SK-N-SH (cell line): ENCODE data around the gene EZH1. TPM values are rescaled to one million over a fixed set of nuclear protein-coding genes. Genes with fewer than 3 reads are reported as not detected.

ENCODE experiments used
- CTCF ChIA-PET: fragments of 300-600, 350-600 bp; formaldehyde crosslinking; extraction: SDS; loops from one replicate; lab custom pipeline; 2021; lab: Yijun Ruan, JAX
- POLR2A ChIA-PET: fragments of 350-600 bp; sonication (Branson Sonifier 250); formaldehyde crosslinking; extraction: SDS; loops from one replicate; lab custom pipeline; 2020; ENCODE audit warnings: antibody characterized with exemption, inconsistent platforms; lab: Yijun Ruan, JAX
- DNase-seq: peaks from one replicate; pipeline ENCODE4 v3.0.0; 2012
- H2AFZ ChIP-seq: fragments of 200-600 bp; sonication (generic); 2 replicates; pipeline ENCODE4 v1.8.1; 2016; ENCODE audit warnings: antibody characterized with exemption, mild to moderate bottlenecking, low read depth
- H3F3A ChIP-seq: fragments of 200-600 bp; sonication (generic); replicated peaks from 2 replicates; pipeline ENCODE3; 2016; ENCODE audit warnings: antibody characterized with exemption, mild to moderate bottlenecking; ENCODE audit not compliant: insufficient read depth
- H3K27ac ChIP-seq, 2 experiments: fragments of 200-500 bp in 1 of 2; fragments of 200-600 bp in 1 of 2; sonication (Bioruptor generic) in 1 of 2; sonication (generic), shearing (Covaris generic) in 1 of 2; 2 replicates each; pipeline versions ENCODE4 v1.5.1 to v1.6.1; 2014 to 2016; ENCODE audit warnings: low read depth in 2 of 2, inconsistent platforms in 1 of 2, low read length in 1 of 2, mild to moderate bottlenecking in 1 of 2, mixed read lengths in 1 of 2
- H3K27me3 ChIP-seq: fragments of 200-600 bp; sonication (generic), shearing (Covaris generic); 2 replicates; pipeline ENCODE4 v1.6.1; 2016; ENCODE audit warnings: mixed run types; ENCODE audit not compliant: insufficient read depth
- H3K36me3 ChIP-seq, 2 experiments: fragments of 200-500 bp in 1 of 2; fragments of 200-600 bp in 1 of 2; sonication (Bioruptor generic) in 1 of 2; sonication (generic) in 1 of 2; replicated peaks in 1 of 2; 2 replicates each; pipeline versions ENCODE3 to v1.5.1; 2014 to 2016; ENCODE audit warnings: low read length in 1 of 2, mild to moderate bottlenecking in 1 of 2; ENCODE audit not compliant: insufficient read depth in 2 of 2, control insufficient read depth in 1 of 2
- H3K4me1 ChIP-seq, 2 experiments: fragments of 200-500 bp in 1 of 2; fragments of 200-600 bp in 1 of 2; sonication (Bioruptor generic) in 1 of 2; sonication (generic), shearing (Covaris generic) in 1 of 2; 2 replicates each; pipeline versions ENCODE4 v1.5.1 to v1.6.1; 2014 to 2016; ENCODE audit warnings: low read depth in 1 of 2, low read length in 1 of 2, mixed run types in 1 of 2; ENCODE audit not compliant: insufficient read depth in 2 of 2, control insufficient read depth in 1 of 2
- H3K4me2 ChIP-seq: fragments of 200-600 bp; sonication (generic), shearing (Covaris generic); 2 replicates; pipeline ENCODE4 v1.6.1; 2017; ENCODE audit warnings: mixed run types
- H3K4me3 ChIP-seq, 2 experiments: fragments of 200-500 bp in 1 of 2; fragments of 200-600 bp in 1 of 2; sonication (Bioruptor generic) in 1 of 2; sonication (generic), shearing (Covaris generic) in 1 of 2; 2 replicates each; pipeline versions ENCODE4 v1.5.1 to v1.8.1; 2014 to 2016; ENCODE audit warnings: low read depth in 2 of 2, inconsistent platforms in 1 of 2, low read length in 1 of 2, mild to moderate bottlenecking in 1 of 2, mixed read lengths in 1 of 2, moderate library complexity in 1 of 2
- H3K79me2 ChIP-seq: fragments of 200-600 bp; sonication (generic); 2 replicates; pipeline ENCODE4 v1.8.1; 2017; ENCODE audit warnings: mild to moderate bottlenecking; ENCODE audit not compliant: insufficient read depth
- H3K9ac ChIP-seq: fragments of 200-600 bp; sonication (generic); 2 replicates; pipeline ENCODE4 v1.6.1; 2017; ENCODE audit warnings: mixed run types
- H3K9me2 ChIP-seq: fragments of 200-600 bp; sonication (generic); 2 replicates; pipeline ENCODE4 v1.6.1; 2017; ENCODE audit warnings: mixed run types
- H3K9me3 ChIP-seq: fragments of 200-600 bp; sonication (generic); 2 replicates; pipeline ENCODE4 v1.6.1; 2017; ENCODE audit warnings: mixed run types, mild to moderate bottlenecking, moderate library complexity
- H4K20me1 ChIP-seq: fragments of 200-600 bp; sonication (generic); 2 replicates; pipeline ENCODE4 v1.6.1; 2017; ENCODE audit warnings: mild to moderate bottlenecking, mixed run types; ENCODE audit not compliant: insufficient read depth
- CTCF ChIP-seq: fragments of 200-600 bp; sonication (generic); IDR thresholded peaks from 2 replicates; pipeline ENCODE4 v1.6.1; 2017; ENCODE audit warnings: antibody characterized with exemption, mild to moderate bottlenecking, moderate library complexity
- FOSL2 ChIP-seq: IDR thresholded peaks from 2 replicates; pipeline ENCODE4 v1.4.0; 2012; ENCODE audit warnings: low read depth, mild to moderate bottlenecking, moderate library complexity, borderline replicate concordance
- FOXM1 ChIP-seq: IDR thresholded peaks from 2 replicates; pipeline ENCODE4 v1.4.0; 2012; ENCODE audit warnings: low read depth, mild to moderate bottlenecking
- GABPA ChIP-seq: IDR thresholded peaks from 2 replicates; pipeline ENCODE4 v1.4.0; 2012; ENCODE audit warnings: low read depth, mild to moderate bottlenecking
- JUND ChIP-seq: IDR thresholded peaks from 2 replicates; pipeline ENCODE4 v1.4.0; 2012
- MEF2A ChIP-seq: IDR thresholded peaks from 2 replicates; pipeline ENCODE4 v1.4.0; 2012; ENCODE audit warnings: low read depth, borderline replicate concordance
- MXI1 ChIP-seq: IDR thresholded peaks from 2 replicates; pipeline ENCODE4 v1.6.1; 2012; ENCODE audit warnings: mild to moderate bottlenecking, low read depth, low read length, improper control_type of control experiment
- NFIC ChIP-seq: IDR thresholded peaks from 2 replicates; pipeline ENCODE4 v1.4.0; 2012; ENCODE audit warnings: borderline replicate concordance
- NRF1 ChIP-seq: IDR thresholded peaks from 2 replicates; pipeline ENCODE4 v1.6.1; 2012; ENCODE audit warnings: low read depth, mild to moderate bottlenecking, low read length
- POLR2AphosphoS5 ChIP-seq: IDR thresholded peaks from 2 replicates; pipeline ENCODE4 v1.6.1; 2012; ENCODE audit warnings: low read depth, low read length
- RAD21 ChIP-seq: IDR thresholded peaks from 2 replicates; pipeline ENCODE4 v1.6.1; 2012; ENCODE audit warnings: mild to moderate bottlenecking, low read length
- RCOR1 ChIP-seq: fragments of 150-350 bp; IDR thresholded peaks from 2 replicates; pipeline ENCODE4 v1.6.1; 2017; ENCODE audit warnings: antibody characterized with exemption, low read length
- REST ChIP-seq: IDR thresholded peaks from 2 replicates; pipeline ENCODE4 v1.6.1; 2012; ENCODE audit warnings: mild to moderate bottlenecking, low read depth, low read length, moderate library complexity
- RXRA ChIP-seq: IDR thresholded peaks from 2 replicates; pipeline ENCODE4 v1.4.0; 2012; ENCODE audit warnings: low read depth, mild to moderate bottlenecking, borderline replicate concordance
- SMC3 ChIP-seq: IDR thresholded peaks from 2 replicates; pipeline ENCODE4 v1.6.1; 2012; ENCODE audit warnings: low read depth, low read length, improper control_type of control experiment
- USF1 ChIP-seq: IDR thresholded peaks from 2 replicates; pipeline ENCODE4 v1.4.0; 2012; ENCODE audit warnings: low read depth, borderline replicate concordance
- ZBTB33 ChIP-seq: IDR thresholded peaks from 2 replicates; pipeline ENCODE4 v1.4.0; 2012; ENCODE audit warnings: low read depth, borderline replicate concordance
- WGBS: methylation state at CpG from one replicate; pipeline ENCODE4 v1.1.6; 2017; ENCODE audit warnings: low lambda C conversion rate; 5-methylcytosine and 5-hydroxymethylcytosine counted together
- polyA plus RNA-seq, 3 experiments: library from polyadenylated mRNA; depleted of rRNA; stranded (reverse); fragments of >200 nt; gene quantifications; 2 replicates each; pipeline ENCODE4 v1.2.3, GENCODE V29; 2012

Gene EZH1
- polyA plus RNA-seq, 1 of the 3 experiments (the other 2 are of a cell fraction): 28.6 TPM

- Histone ChIP-seq H3K79me2 (no peaks in the 10 kb centered on the region), H3K9ac (no peak overlapping the region), H3K4me2 (no peak overlapping the region), H3K9me3 (no peaks in the 10 kb centered on the region), H3F3A (peaks cover 3% of the 10 kb centered on the region), H3K27me3 (no peaks in the 10 kb centered on the region), H3K9me2 (no peaks in the 10 kb centered on the region), H3K4me1 (peaks cover 0 to 6% of the 10 kb centered on the region in 2 experiments; a peak in 2 of 4 replicates), H4K20me1 (no peaks in the 10 kb centered on the region), H3K4me3 (no peak overlapping the region), H2AFZ (no peak overlapping the region), H3K36me3 (peaks cover 4 to 46% of the 10 kb centered on the region in 2 experiments), H3K27ac (no peak overlapping the region)
- 92% methylated on average over 19 of the region's 19 CpGs for WGBS
- DNase-seq: peak; percentile 10
- CTCF ChIA-PET: interaction anchor here (1.7 to 4.7 kb wide), 2 partner anchors 23 to 120 kb away, joined by 4 to 26 read pairs; partner anchors contain the start of gene PSMC3IP
- POLR2A ChIA-PET: no interaction called here
- TF ChIP-seq NFIC (no peak), NRF1 (no peak), GABPA (no peak), FOSL2 (no peak), MEF2A (no peak), RAD21 (no peak), RCOR1 (no peak), FOXM1 (no peak), USF1 (no peak), MXI1 (no peak), ZBTB33 (no peak), SMC3 (no peak)
Measured at GRCh38 chr17:42697108-42697811, 47.6 kb downstream of the EZH1 start.

- ChIA-PET CTCF (interaction anchor here (6.0 kb wide), 1 partner anchor 117 kb away, joined by 24 read pairs; the partner anchor contains the start of gene PSMC3IP), POLR2A (no interaction called here)
- peaks cover 4 to 48% of the 10 kb centered on the region in 2 experiments for H3K36me3 ChIP-seq
- TF ChIP-seq JUND (no peak), POLR2AphosphoS5 (no peak), RXRA (no peak), ZBTB33 (no peak), NFIC (no peak), CTCF (no peak), REST (no peak)
Measured at GRCh38 chr17:42695500-42695899, 49.3 kb downstream of the EZH1 start.

More at GRCh38 chr17:42695500-42695899, 49.3 kb downstream of the EZH1 start:
- Histone ChIP-seq H3K79me2 (no peaks in the 10 kb centered on the region), H4K20me1 (no peaks in the 10 kb centered on the region), H3K4me2 (no peak overlapping the region), H3K9ac (no peak overlapping the region), H3K4me1 (peaks cover 0 to 6% of the 10 kb centered on the region in 2 experiments; a peak in 2 of 4 replicates), H3K9me3 (no peaks in the 10 kb centered on the region), H3K27me3 (no peaks in the 10 kb centered on the region), H2AFZ (no peak overlapping the region), H3K9me2 (no peaks in the 10 kb centered on the region), H3F3A (peaks cover 3% of the 10 kb centered on the region), H3K27ac (no peak overlapping the region), H3K4me3 (no peak overlapping the region)
- DNase-seq: peak; percentile 15
- WGBS: 89% methylated on average over 13 of the region's 20 CpGs
